HG02852 (cell line): Measurements from ENCODE around the gene TMEM167B.
"Not testable (repeated sequence)": the region's sequence is repeated elsewhere in the genome, so short reads cannot be mapped to it uniquely, and the experiment has no call there.

ENCODE experiments used
- ATAC-seq: cut with Tn5 transposase; IDR thresholded peaks from one replicate; pipeline ENCODE4 v1.9.1; 2021; ENCODE audit warnings: mild to moderate bottlenecking, moderate library complexity; ENCODE audit not compliant: unreplicated experiment

Gene TMEM167B

GRCh38 chr1:109090196-109091077 is at the start of gene TMEM167B:
Gene TMEM167B, plus strand, starts transcription at chr1:109090764. Its CDS starts 109 bp downstream, at chr1:109090873.
- peak; percentile 93 for ATAC-seq

- ATAC-seq: peak; percentile 28
Observed at GRCh38 chr1:109040989-109041620, 49.5 kb upstream of the TMEM167B start.

- peak; percentile 93 for ATAC-seq
Observed at GRCh38 chr1:109041621-109042468, 48.7 kb upstream of the TMEM167B start, which contains the start of gene WDR47. Gene WDR47, minus strand, starts transcription at chr1:109042102. Its CDS starts 18,590 bp downstream, at chr1:109023512.

GRCh38 chr1:109045595-109045994 is 45.0 kb upstream of the TMEM167B start:
- ATAC-seq: no peak

- ATAC-seq: no peak
Observed at GRCh38 chr1:109046671-109047070, 43.9 kb upstream of the TMEM167B start.

- ATAC-seq: no peak
Observed at GRCh38 chr1:109047339-109047738, 43.2 kb upstream of the TMEM167B start.

- no peak for ATAC-seq
Observed at GRCh38 chr1:109048335-109048734, 42.2 kb upstream of the TMEM167B start.

GRCh38 chr1:109050228-109050995 is 40.2 kb upstream of the TMEM167B start:
- ATAC-seq: no peak

- ATAC-seq: not testable (repeated sequence)
Observed at GRCh38 chr1:109052145-109052544, 38.4 kb upstream of the TMEM167B start.

- no peak for ATAC-seq
Observed at GRCh38 chr1:109056064-109056463, 34.5 kb upstream of the TMEM167B start.

GRCh38 chr1:109059026-109059425 is 31.5 kb upstream of the TMEM167B start:
- no peak for ATAC-seq

- ATAC-seq: no peak
Observed at GRCh38 chr1:109060707-109061106, 29.9 kb upstream of the TMEM167B start.

- no peak for ATAC-seq
Observed at GRCh38 chr1:109061183-109061582, 29.4 kb upstream of the TMEM167B start.

GRCh38 chr1:109065137-109065536 is 25.4 kb upstream of the TMEM167B start:
- ATAC-seq: no peak

GRCh38 chr1:109067883-109068282 is 22.7 kb upstream of the TMEM167B start:
- ATAC-seq: no peak

GRCh38 chr1:109069294-109069693 is 21.3 kb upstream of the TMEM167B start:
- no peak for ATAC-seq

- peak; percentile 99 for ATAC-seq
Observed at GRCh38 chr1:109075531-109076490, 14.8 kb upstream of the TMEM167B start, which contains the start of gene TAF13. Gene TAF13, minus strand, starts transcription at chr1:109076003. Its CDS starts 56 bp downstream, at chr1:109075947.

GRCh38 chr1:109078317-109078716 is 12.2 kb upstream of the TMEM167B start:
- no peak for ATAC-seq

GRCh38 chr1:109079240-109079622 is 11.3 kb upstream of the TMEM167B start:
- ATAC-seq: no peak
